ENCODE data around the gene ZNF783. TPM values are rescaled to one million over a fixed set of nuclear protein-coding genes. Genes with fewer than 3 reads are reported as not detected.
"Not testable (repeated sequence)": the region's sequence is repeated elsewhere in the genome, so short reads cannot be mapped to it uniquely, and the experiment has no call there.

Gene ZNF783
- polyA plus RNA-seq, 4 donors, result 11.8 to 14.3 (median 13.1) TPM

DNA sequence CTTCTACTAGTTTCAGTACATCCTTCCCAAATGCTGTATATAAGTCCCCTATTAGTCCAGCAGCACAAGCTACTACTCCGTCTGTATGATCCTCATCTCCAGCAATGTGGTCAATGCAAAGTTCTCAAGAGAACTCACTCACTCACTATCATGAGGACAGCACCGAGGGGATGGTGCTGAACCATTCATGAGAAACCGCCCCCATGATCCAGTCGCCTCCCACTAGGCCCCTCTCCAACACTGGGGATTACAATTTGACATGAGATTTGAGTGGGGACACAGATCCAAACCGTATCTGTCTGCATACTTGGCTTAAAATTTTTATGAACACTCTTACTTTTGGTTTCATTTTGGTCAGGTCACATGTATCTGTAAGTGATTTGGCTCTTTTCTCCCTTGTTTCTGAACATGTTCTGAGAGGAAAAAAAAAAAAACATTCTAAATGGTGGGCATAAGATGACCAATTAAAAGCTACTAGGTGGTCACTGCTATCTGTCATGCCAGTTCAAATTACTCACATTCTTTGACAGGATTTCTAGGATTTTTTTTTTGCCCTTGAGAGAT is 60.1 kb downstream of the ZNF783 start:
- no peak for DNase-seq (ENCODE audit: low read depth in 4 of 4, low spot score in 3 of 4)

DNA sequence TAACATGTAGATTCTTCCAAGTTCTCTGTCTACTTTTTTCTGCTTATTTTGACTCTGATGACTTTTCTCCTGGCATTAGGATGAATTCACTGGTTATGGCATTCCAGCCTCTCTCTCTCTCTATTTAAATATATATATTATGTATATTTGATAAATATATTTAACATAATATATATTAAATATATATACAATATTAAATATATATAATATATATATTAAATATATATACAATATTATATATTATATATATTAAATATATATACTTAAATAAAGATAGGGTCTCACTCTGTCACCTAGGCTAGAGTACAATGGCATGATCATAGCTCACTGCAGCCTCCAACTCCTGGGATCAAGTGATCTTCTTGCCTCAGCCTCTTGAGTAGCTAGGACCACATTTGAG is 60.7 kb downstream of the ZNF783 start:
- no peak for DNase-seq (ENCODE audit: low read depth in 4 of 4, low spot score in 3 of 4)

DNA sequence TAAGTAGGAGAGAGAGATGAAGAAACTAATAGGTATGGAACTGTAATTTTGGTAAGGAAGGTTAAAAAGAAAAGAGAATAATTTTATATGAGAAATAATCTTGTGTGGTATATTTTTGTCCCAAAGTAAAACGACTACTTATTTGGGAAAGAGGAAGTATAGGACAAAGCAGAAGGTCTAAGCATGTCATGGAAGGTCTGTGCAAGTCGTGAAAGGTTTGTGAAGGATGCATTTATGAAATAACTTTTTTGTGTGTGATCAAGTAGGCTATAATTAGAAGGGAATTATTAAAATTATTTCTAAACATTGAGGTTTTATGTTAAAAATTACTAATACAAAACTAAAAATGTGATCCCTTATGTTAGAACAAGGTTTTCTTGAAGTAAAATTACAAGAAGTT is 63.3 kb downstream of the ZNF783 start:
- DNase-seq (ENCODE audit: low read depth in 4 of 4, low spot score in 3 of 4), result no peak

DNA sequence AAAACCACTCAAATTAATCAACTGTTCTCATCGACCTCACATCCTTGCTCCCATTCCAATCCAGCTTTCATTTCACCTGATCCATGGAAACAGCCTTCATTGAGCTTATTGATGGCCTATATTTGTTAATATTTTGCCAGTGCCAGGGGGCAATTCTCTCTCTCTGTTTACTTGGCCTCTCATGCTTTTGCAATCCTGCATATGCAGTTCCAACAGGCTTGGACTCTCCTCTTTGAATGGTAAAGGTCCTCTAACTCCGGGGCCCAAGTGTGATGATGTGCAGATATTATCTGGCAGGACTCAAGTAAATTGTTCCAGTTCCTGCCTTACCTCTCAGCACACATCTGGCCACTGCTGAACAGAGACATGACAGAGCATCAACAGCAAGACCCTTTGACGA is 67.3 kb downstream of the ZNF783 start:
- DNase-seq (ENCODE audit: low read depth in 4 of 4, low spot score in 3 of 4), result no peak

DNA sequence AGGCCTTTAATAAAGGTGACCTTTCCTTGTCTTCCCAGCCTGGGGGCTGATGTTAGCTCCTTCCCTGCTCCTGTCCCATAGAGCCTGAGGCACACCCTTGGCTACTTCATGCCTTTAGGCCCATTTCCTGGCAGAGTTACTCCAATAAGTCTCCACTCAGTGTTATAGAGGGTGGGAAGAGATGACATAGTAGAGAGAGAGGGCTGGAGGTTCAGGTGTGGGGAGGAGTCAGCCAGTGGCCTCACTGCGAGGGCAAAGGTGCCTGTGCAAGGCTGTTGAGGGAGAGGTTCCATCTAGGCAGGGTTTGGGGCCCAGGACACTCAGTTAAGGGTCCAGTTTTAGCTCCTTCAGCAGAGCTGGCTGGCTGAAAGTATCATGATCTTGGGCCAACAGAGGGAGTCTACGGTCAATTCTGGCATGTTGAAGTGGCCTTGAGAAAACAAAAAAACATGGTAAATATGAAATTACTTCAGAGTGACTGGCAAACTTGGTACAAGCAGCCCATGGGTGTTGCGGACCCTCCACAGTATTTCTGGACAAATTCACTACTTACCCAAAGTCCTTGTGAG is 67.9 kb downstream of the ZNF783 start:
- no peak for DNase-seq (ENCODE audit: low read depth in 4 of 4, low spot score in 3 of 4)

DNA sequence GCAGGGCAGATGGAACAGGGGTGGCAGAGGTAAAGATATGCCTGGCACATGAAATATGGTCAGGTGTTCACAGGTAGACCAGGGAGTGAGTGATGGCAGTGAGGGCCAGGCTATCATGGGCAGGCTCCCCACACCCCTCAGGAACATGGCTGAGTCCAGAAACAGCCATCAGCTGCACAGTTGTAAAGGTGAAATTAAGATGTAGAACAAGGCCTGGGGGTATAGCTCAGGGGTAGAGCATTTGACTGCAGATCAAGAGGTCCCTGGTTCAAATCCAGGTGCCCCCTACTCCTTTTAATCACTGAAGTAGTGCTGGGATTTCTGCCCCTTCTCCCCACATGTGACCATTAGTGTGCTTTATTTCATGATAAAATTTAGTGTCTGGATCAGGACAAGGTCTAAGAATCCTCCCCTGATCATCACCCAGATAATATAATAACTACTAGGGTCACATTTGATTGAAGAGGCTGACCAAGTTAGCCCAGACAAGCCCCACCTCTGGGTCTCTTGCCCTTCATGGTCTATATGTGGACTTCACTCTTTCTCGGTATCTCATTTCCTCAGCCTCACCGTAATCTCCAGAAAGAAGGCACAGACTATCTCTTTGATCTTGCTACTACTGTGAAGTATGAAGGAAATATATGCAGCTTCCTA is 69.0 kb downstream of the ZNF783 start:
- DNase-seq (ENCODE audit: low read depth in 4 of 4, low spot score in 3 of 4), result no peak

DNA sequence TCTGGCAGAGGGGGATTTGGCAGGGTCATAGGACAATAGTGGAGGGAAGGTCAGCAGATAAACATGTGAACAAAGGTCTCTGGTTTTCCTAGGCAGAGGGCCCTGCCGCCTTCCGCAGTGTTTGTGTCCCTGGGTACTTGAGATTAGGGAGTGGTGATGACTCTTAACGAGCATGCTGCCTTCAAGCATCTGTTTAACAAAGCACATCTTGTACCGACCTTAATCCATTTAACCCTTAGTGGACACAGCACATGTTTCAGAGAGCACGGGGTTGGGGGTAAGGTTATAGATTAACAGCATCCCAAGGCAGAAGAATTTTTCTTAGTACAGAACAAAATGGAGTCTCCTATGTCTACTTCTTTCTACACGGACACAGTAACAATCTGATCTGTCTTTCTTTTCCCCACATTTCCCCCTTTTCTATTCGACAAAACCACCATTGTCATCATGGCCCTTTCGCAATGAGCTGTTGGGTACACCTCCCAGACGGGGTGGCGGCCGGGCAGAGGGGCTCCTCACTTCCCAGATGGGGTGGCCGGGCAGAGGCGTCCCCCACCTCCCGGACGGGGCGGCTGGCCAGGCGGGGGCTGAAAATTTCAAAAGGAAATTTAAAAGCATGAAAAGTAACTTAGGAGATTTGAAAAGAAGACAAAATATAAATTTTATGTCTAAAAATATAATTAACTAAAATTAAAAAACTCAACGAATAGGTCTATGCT is 70.8 kb downstream of the ZNF783 start:
- DNase-seq (ENCODE audit: low read depth in 4 of 4, low spot score in 3 of 4), result not testable (repeated sequence)

DNA sequence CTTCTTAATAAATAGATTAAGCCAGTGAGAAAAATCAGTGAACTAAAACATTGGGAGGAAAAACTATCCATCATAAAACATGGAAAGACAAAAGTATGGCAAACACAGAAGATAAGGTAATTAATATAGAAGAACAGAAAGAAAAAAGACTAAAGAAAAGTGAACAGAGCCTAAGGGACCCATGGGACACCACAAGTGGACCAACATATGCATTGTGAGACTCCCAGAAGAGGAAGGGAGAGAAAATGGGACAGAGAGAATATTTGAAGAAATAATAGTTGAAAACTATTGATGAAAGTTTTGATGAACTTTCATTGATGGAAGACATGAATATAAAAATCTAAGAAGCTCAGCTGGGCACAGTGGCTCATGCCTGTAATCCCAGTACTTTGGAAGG is 71.3 kb downstream of the ZNF783 start:
- no peak for DNase-seq (ENCODE audit: low read depth in 4 of 4, low spot score in 3 of 4)

DNA sequence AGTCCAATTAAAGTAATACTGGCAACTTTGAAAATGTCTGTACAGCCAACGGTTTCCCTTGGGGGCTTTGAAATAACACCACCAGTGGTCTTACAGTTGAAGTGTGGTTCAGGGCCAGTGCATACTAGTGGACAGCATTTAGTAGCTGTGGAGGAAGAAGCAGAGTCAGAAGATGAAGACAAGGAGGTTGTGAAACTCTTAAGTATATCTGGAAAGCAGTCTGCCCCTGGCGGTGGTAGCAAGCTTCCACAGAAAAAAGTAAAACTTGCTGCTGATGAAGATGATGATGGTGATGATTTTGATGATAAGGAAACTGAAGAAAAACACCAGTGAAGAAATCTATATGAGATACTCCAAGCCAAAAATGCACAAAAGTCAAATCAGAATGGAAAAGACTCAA is 72.2 kb downstream of the ZNF783 start:
- DNase-seq (ENCODE audit: low read depth in 4 of 4, low spot score in 3 of 4), result no peak

Other genes starting within 250 kb of the ZNF783 start
- 100 to 1,000 TPM; 166 to 197 (median 191) TPM for gene PDIA4, start 233.7 kb upstream of the ZNF783 start, polyA plus RNA-seq (ENCODE audit: insufficient read length in 4 of 4)
- 10 to 100 TPM in 2 of 4 donors, 1 to 10 TPM in 2; 8.4 to 10.5 (median 9.6) TPM for gene ZNF786, start 171.5 kb upstream of the ZNF783 start, polyA plus RNA-seq (ENCODE audit: insufficient read length in 4 of 4)
- 1 to 10 TPM; 6.4 to 9.1 (median 7.0) TPM for gene ZNF425, start 135.9 kb upstream of the ZNF783 start, polyA plus RNA-seq (ENCODE audit: insufficient read length in 4 of 4)
- gene ZNF398, start 114.7 kb upstream of the ZNF783 start, polyA plus RNA-seq (ENCODE audit: insufficient read length in 4 of 4), result 10 to 100 TPM; 13.1 to 15.0 (median 14.2) TPM
- 10 to 100 TPM; 24.1 to 31.4 (median 27.7) TPM for gene ZNF282, start 66.7 kb upstream of the ZNF783 start, polyA plus RNA-seq (ENCODE audit: insufficient read length in 4 of 4)
- 10 to 100 TPM; 16.5 to 18.4 (median 18.0) TPM for gene ZNF212, start 22.5 kb upstream of the ZNF783 start, polyA plus RNA-seq (ENCODE audit: insufficient read length in 4 of 4)
- gene ZNF777, start 198.9 kb downstream of the ZNF783 start, polyA plus RNA-seq (ENCODE audit: insufficient read length in 4 of 4), result 10 to 100 TPM; 13.1 to 19.0 (median 14.9) TPM
- 10 to 100 TPM; 13.2 to 15.4 (median 14.8) TPM for gene ZNF746, start 235.6 kb downstream of the ZNF783 start, polyA plus RNA-seq (ENCODE audit: insufficient read length in 4 of 4)